Duodenal mucosa (tissue), 2 donors: ENCODE data around the gene UQCC3.
"Not testable (repeated sequence)": the region's sequence is repeated elsewhere in the genome, so short reads cannot be mapped to it uniquely, and the experiment has no call there.

Experiments
- H3K27ac ChIP-seq: one replicate; pipeline ENCODE4 v1.7.0; 2013; ENCODE audit warnings: low read depth, low read length
- H3K27me3 ChIP-seq, 2 donors: one replicate each; pipeline ENCODE4 v1.7.0; 2013; ENCODE audit warnings: low read length in 2 of 2, control low read depth in 1 of 2; ENCODE audit not compliant: insufficient read depth in 2 of 2, control insufficient read depth in 1 of 2
- H3K36me3 ChIP-seq, 2 donors: one replicate each; pipeline ENCODE4 v1.7.0; 2013; ENCODE audit warnings: low read length in 2 of 2, control low read depth in 1 of 2; ENCODE audit not compliant: insufficient read depth in 2 of 2, control insufficient read depth in 1 of 2
- H3K4me1 ChIP-seq, 2 donors: one replicate each; pipeline ENCODE4 v1.7.0; 2013; ENCODE audit warnings: low read length in 2 of 2, control low read depth in 1 of 2; ENCODE audit not compliant: insufficient read depth in 2 of 2, control insufficient read depth in 1 of 2
- H3K4me3 ChIP-seq, 2 donors: one replicate each; pipeline ENCODE4 v1.7.0; 2013; ENCODE audit warnings: low read length in 2 of 2, low read depth in 1 of 2
- H3K9ac ChIP-seq, 2 donors: one replicate each; pipeline ENCODE4 v1.7.0; 2013; ENCODE audit warnings: low read length in 2 of 2, low read depth in 1 of 2
- H3K9me3 ChIP-seq, 2 donors: one replicate each; pipeline ENCODE4 v1.7.0; 2013; ENCODE audit warnings: low read length in 2 of 2, control low read depth in 1 of 2; ENCODE audit not compliant: control insufficient read depth in 1 of 2

Gene UQCC3

GRCh38 chr11:62665599-62666258 lies 5.7 kb upstream of the UQCC3 start:
- Histone ChIP-seq H3K4me3 (peak overlapping the region; percentile 81 to 95), H3K27me3 (no peaks in the 10 kb centered on the region), H3K4me1 (peaks cover 34 to 38% of the 10 kb centered on the region in 2 donors), H3K9ac (peak overlapping the region; percentile 80 to 82), H3K9me3 (no peaks in the 10 kb centered on the region), H3K27ac (peak overlapping the region; percentile 76), H3K36me3 (peaks cover 4 to 10% of the 10 kb centered on the region in 2 donors)

DNA sequence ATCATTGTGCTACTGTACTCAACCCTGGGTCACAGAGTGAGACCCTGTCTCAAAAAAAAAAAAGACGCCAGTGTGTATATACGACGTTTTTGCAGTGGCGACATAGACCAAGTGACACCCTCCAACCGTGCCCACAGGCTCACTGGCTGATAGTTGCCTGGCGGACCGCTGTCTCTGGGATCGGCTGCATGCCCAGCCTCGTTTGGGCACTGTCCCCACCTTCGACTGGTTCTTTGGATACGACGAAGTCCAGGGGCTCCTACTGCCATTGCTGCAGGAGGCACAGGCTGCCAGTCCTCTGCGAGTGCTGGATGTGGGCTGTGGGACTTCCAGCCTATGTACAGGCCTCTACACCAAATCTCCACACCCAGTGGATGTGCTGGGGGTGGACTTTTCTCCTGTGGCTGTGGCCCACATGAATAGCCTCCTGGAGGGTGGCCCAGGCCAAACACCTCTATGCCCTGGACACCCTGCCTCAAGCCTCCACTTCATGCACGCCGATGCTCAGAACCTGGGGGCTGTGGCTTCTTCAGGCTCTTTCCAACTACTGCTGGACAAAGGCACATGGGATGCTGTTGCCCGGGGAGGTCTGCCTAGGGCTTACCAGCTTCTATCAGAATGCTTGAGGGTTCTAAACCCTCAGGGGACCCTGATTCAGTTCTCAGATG lies 5.1 kb upstream of the UQCC3 start:
- Histone ChIP-seq H3K27me3 (no peaks in the 10 kb centered on the region), H3K9me3 (no peaks in the 10 kb centered on the region), H3K27ac (peak overlapping the region; percentile 76), H3K9ac (peak overlapping the region; percentile 80 to 82), H3K4me1 (peaks cover 34 to 44% of the 10 kb centered on the region in 2 donors), H3K4me3 (peak overlapping the region; percentile 81 to 95), H3K36me3 (peaks cover 4 to 10% of the 10 kb centered on the region in 2 donors)

DNA sequence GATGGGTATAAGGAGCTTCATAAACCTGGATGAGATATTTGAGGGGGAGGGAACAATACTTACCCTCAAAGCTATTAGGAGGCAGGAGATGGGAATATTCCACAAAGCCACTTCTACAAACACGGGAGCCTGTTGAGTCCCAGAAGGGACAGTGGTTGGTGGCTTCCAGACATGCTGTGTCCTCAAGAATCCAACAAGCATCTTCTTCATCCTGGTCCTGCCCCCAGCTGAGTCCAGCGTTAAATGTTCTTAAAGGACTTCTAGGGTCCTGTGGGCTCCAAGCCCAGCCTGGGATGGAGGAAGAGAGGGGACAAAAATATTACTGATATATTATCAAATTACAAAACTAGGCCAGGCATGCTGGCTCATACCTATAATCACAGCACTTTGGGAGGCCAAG lies 4.0 kb upstream of the UQCC3 start:
- no peak overlapping the region for H3K4me3 ChIP-seq
- H3K9me3 ChIP-seq: no peaks in the 10 kb centered on the region
- H3K9ac ChIP-seq: no peak overlapping the region
- H3K36me3 ChIP-seq: peaks cover 4 to 6% of the 10 kb centered on the region in 2 donors
- H3K27me3 ChIP-seq: no peaks in the 10 kb centered on the region
- H3K27ac ChIP-seq: no peak overlapping the region
- peaks cover 36 to 53% of the 10 kb centered on the region in 2 donors for H3K4me1 ChIP-seq

DNA sequence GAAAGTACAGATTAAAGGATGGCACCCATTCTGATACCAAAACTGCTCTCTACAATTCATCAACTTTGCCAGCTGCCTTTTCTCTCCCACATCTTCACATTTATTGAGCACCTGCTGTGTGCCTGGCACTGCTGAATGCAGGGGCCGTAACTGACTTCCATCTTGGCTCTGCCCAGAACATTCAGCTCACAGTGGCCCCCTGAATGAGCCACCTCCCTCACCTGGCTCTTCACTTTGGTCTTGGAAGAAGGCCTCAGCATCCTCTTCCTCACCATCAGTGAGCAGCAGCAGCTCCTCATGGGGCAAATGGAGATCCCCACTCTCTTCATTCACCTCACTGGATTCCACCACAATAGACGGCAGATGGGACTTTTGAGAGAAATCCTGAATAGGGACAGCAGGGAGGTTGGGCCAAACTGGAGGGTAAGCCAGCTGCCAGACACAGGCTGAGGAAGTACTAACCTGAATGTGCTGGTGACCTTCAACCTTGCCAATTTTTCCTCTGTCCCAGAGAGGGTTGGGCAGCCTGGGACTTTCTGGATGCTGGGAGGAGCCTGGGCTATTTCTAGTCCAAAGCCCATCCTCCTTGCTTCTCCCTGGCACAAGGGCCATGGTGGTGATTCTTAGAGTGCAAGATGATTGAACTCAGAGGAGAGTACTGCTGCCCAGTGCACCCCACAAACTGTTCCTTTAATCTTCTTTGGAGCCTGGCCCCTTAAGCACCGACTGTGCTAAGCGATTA lies 1.9 kb upstream of the UQCC3 start:
- Histone ChIP-seq H3K27ac (no peak overlapping the region), H3K4me3 (peak overlapping the region in 1 of 2 donors; percentile 10), H3K9me3 (no peaks in the 10 kb centered on the region), H3K4me1 (peaks cover 47 to 62% of the 10 kb centered on the region in 2 donors), H3K27me3 (no peaks in the 10 kb centered on the region), H3K36me3 (peaks cover 0 to 6% of the 10 kb centered on the region in 2 donors), H3K9ac (peak overlapping the region; percentile 21 to 40)

DNA sequence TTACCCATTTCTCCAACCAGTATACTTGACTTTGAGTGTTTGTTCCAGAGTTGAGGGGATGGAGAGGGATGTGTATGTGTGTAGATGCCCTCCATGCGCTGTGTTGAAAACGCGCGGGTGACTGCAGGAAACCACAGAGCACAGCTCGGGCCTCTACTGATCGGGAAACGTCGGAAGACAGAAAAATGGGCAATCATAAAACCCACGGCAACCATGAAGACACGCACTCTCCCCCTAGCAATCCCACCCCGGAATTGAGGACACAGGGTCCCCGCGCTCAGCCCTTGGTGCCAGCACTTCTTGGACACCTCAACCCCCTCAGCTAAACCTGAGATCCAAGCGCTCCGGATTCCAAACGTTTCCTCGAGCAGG lies 251 bp upstream of the UQCC3 start:
- peaks cover 43 to 59% of the 10 kb centered on the region in 2 donors for H3K4me1 ChIP-seq
- peak overlapping the region; percentile 80 for H3K27ac ChIP-seq
- H3K9me3 ChIP-seq: no peaks in the 10 kb centered on the region
- H3K4me3 ChIP-seq: peak overlapping the region; percentile 84 to 99
- peaks cover under 1 to 6% of the 10 kb centered on the region in 2 donors for H3K36me3 ChIP-seq
- peak overlapping the region; percentile 92 to 96 for H3K9ac ChIP-seq
- no peaks in the 10 kb centered on the region for H3K27me3 ChIP-seq

DNA sequence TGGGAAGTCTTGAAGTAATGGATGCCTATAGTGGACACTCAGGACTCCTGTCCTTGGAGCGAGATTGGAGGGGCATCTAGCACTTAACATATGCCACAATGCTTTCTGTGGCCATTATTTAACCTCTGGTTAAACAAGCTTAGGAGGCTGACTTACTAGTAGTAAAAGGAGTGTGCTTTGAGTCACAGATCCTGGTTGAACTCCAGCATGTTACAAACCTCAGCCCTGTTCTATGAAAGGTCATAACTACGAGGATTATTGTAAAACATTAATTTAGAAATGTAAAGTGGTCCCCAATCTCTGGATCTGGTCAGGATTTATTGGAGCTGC lies 1.7 kb downstream of the UQCC3 start:
- no peak overlapping the region for H3K27ac ChIP-seq
- peaks cover 37 to 51% of the 10 kb centered on the region in 2 donors for H3K4me1 ChIP-seq
- no peaks in the 10 kb centered on the region for H3K27me3 ChIP-seq
- peaks cover 14% of the 10 kb centered on the region in 2 donors for H3K36me3 ChIP-seq
- H3K4me3 ChIP-seq: peak overlapping the region; percentile 45 to 99
- H3K9ac ChIP-seq: peak overlapping the region in 1 of 2 donors; percentile 26
- H3K9me3 ChIP-seq: no peaks in the 10 kb centered on the region

- peaks cover 14% of the 10 kb centered on the region in 2 donors for H3K36me3 ChIP-seq
- H3K4me1 ChIP-seq: peaks cover 29 to 46% of the 10 kb centered on the region in 2 donors
- H3K9me3 ChIP-seq: not testable (repeated sequence)
These were observed 3.9 kb downstream of the UQCC3 start for GRCh38 chr11:62675415-62675814.

DNA sequence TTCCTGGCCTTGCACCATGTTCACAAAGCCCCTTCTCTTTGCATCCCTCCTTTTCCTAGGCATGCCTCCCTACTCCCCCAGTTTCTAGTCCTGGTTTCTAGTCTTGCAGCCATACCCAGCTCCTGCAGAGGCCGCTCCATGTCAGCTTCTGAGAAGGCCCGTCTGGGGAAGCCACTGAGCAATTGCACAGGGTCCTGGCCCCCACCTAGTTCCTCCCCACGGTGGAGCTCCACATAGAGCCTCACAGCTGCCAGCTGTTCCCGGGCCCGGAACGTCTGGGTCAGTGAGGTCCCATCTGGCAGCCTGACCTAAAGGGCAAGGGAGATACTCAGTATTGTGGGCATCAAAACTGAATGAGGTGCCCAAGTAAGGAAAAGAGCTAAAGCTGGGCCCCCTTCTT lies 5.2 kb downstream of the UQCC3 start:
- H3K9me3 ChIP-seq: no peaks in the 10 kb centered on the region
- H3K4me3 ChIP-seq: no peak overlapping the region
- no peaks in the 10 kb centered on the region for H3K27me3 ChIP-seq
- H3K9ac ChIP-seq: peak overlapping the region in 1 of 2 donors; percentile 9
- peaks cover 14% of the 10 kb centered on the region in 2 donors for H3K36me3 ChIP-seq
- H3K27ac ChIP-seq: no peak overlapping the region
- peaks cover 29 to 37% of the 10 kb centered on the region in 2 donors for H3K4me1 ChIP-seq

More at GRCh38 chr11:62675415-62675814, 3.9 kb downstream of the UQCC3 start:
- H3K9ac ChIP-seq, H3K4me3 ChIP-seq, H3K27ac ChIP-seq, H3K27me3 ChIP-seq: not testable (repeated sequence)

- H3K4me1 ChIP-seq: peaks cover 29 to 32% of the 10 kb centered on the region in 2 donors
- H3K9me3 ChIP-seq: no peaks in the 10 kb centered on the region
- H3K9ac ChIP-seq: no peak overlapping the region
- peaks cover 14% of the 10 kb centered on the region in 2 donors for H3K36me3 ChIP-seq
- no peaks in the 10 kb centered on the region for H3K27me3 ChIP-seq
- H3K27ac ChIP-seq: no peak overlapping the region
- H3K4me3 ChIP-seq: no peak overlapping the region
These were observed 5.7 kb downstream of the UQCC3 start for GRCh38 chr11:62677156-62677555.

DNA sequence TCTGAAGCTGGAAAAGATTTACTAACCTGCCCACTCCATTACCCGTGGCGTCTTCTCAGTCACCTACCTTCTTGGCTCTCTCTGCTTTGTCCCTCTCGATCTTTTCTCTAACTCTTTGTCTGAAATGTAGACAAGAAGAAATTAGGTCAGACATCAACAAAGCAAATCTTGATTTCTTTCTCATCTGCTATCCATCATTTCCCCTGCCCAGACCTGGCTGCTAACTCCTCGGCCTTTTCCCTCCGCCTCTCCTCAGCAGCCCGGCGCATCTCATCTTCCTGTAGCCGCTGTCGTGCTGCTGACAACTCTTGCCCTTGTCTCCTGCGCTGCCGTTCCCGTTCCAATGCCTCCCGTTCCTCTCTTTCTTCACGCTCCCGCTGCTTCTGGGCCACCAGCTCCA lies 6.2 kb downstream of the UQCC3 start:
- peaks cover 25 to 27% of the 10 kb centered on the region in 2 donors for H3K4me1 ChIP-seq
- H3K9ac ChIP-seq: peak overlapping the region; percentile 90 to 94
- no peaks in the 10 kb centered on the region for H3K27me3 ChIP-seq
- peak overlapping the region; percentile 97 to 99 for H3K4me3 ChIP-seq
- H3K9me3 ChIP-seq: no peaks in the 10 kb centered on the region
- no peak overlapping the region for H3K27ac ChIP-seq
- peaks cover 14% of the 10 kb centered on the region in 2 donors for H3K36me3 ChIP-seq
